Keratinocyte (primary cell): Measurements from ENCODE around the gene SLX4IP.

ENCODE experiments used
- EZH2 ChIP-seq: IDR thresholded peaks from one replicate; pipeline ENCODE4 v1.6.1; 2012; ENCODE audit warnings: inconsistent platforms, mild to moderate bottlenecking, low read length, moderate library complexity
- TF ChIP-seq, protein P1 (sequence below), 3 experiments: IDR thresholded peaks in 1 of 3; conservative IDR thresholded peaks in 1 of 3; optimal IDR thresholded peaks in 1 of 3; 2 replicates in 2 of 3; 3 replicates in 1 of 3; pipeline versions ENCODE3 to v1.5.1; 2011; ENCODE audit warnings: low read length in 3 of 3, mild to moderate bottlenecking in 3 of 3, moderate library complexity in 2 of 3, control low read depth in 1 of 3, inconsistent platforms in 1 of 3; ENCODE audit not compliant: insufficient read depth in 2 of 3; ENCODE audit errors: extremely low read depth in 1 of 3

- TF ChIP-seq, protein P1, sequence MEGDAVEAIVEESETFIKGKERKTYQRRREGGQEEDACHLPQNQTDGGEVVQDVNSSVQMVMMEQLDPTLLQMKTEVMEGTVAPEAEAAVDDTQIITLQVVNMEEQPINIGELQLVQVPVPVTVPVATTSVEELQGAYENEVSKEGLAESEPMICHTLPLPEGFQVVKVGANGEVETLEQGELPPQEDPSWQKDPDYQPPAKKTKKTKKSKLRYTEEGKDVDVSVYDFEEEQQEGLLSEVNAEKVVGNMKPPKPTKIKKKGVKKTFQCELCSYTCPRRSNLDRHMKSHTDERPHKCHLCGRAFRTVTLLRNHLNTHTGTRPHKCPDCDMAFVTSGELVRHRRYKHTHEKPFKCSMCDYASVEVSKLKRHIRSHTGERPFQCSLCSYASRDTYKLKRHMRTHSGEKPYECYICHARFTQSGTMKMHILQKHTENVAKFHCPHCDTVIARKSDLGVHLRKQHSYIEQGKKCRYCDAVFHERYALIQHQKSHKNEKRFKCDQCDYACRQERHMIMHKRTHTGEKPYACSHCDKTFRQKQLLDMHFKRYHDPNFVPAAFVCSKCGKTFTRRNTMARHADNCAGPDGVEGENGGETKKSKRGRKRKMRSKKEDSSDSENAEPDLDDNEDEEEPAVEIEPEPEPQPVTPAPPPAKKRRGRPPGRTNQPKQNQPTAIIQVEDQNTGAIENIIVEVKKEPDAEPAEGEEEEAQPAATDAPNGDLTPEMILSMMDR (optimal IDR thresholded peaks at IDR 0.05 in 1 of 3, IDR thresholded peaks at IDR 0.05 in 1 of 3, conservative IDR thresholded peaks at IDR 0.05 in 1 of 3; ENCODE audit: extremely low read depth in 1 of 3, insufficient read depth in 2 of 3, low read length in 3 of 3), result no peak
- no peak for TF ChIP-seq EZH2
Measured at GRCh38 chr20:10556519-10557083, 121.5 kb downstream of the SLX4IP start.
